CD4-positive, alpha-beta T cell treated with Interleukin-17A for 4 hours (primary cell): ENCODE measurements around the gene LGALS12.

Experiments
- DNase-seq: peaks from one replicate; pipeline ENCODE4 v3.0.0-alpha.2; 2020; ENCODE audit warnings: mixed read lengths

LGALS12 gene, protein sequence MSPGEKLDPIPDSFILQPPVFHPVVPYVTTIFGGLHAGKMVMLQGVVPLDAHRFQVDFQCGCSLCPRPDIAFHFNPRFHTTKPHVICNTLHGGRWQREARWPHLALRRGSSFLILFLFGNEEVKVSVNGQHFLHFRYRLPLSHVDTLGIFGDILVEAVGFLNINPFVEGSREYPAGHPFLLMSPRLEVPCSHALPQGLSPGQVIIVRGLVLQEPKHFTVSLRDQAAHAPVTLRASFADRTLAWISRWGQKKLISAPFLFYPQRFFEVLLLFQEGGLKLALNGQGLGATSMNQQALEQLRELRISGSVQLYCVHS

DNA sequence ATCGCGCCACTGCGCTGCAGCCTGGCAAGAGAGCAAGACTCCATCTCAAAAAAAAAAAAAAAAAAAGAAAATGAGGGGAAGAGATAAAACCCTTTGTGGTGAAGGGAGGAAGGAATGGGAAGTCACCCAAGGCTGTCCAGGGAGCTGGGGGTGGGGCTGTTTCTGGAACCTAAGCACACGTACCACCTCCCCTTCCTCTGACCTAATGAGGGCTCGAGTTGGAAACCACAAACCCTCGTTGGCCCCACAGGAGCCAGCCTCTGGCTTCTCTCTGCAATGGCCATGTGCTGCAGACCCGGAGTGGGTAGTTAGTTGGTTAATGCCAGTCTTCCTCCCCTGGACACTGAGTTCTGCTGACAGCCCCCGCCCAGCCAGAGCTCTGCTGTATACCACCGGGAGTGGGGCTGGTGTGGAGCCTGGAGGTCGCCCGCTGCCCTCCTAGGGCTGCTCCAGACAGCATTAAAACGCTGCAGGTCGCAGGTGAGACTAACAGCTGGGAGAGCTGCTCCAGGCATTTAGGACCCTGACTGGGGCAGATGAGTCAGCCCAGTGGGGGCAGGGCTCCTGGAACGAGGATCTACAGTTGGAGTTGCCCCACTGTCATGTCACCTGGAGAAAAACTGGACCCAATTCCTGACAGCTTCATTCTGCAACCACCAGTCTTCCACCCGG lies at the start of gene LGALS12:
LGALS12 (plus strand) TSS at position 228 of the 672 bp plus-strand sequence; CDS start at position 603, 375 bp downstream.
- DNase-seq = no peak

DNA sequence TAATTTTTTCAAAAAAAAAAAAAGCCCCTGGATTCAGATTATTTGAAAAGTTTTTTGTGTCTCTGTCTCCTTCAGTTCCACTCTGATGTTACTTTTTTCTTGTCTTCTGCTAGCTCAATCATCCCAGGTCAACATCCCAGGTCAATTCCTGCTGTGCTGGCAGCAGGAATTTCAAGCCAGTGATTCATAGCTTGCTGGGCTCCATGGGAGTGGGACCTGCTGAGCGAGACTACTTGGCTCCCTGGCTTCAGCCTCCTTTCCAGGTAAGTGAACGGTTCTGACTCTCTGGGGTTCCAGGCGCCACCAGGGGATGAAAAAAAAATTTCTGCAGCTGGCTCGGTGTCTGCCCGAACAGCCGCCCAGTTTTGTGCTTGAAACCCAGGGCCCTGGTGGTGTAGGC lies 46.3 kb upstream of the LGALS12 start:
- no peak for DNase-seq

DNA sequence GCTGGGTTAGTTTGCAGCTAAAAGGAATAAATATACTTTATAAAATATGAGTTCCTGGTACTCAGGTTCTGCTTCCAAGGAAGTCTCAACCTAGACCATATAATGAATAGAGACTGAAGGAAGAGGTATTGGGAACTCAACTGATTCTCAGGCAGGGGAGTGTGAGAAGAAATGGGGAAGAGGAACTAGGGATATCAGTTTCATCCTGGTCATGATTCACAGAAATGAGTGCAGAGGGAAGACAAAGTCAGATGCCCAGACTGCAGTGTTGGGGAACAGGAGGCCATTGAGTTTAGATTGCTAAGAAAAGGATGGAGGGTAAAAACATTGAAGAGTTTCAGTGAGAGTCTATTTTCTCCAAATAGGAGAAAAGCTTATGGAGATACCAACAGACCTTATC lies 43.7 kb upstream of the LGALS12 start:
- no peak for DNase-seq

DNA sequence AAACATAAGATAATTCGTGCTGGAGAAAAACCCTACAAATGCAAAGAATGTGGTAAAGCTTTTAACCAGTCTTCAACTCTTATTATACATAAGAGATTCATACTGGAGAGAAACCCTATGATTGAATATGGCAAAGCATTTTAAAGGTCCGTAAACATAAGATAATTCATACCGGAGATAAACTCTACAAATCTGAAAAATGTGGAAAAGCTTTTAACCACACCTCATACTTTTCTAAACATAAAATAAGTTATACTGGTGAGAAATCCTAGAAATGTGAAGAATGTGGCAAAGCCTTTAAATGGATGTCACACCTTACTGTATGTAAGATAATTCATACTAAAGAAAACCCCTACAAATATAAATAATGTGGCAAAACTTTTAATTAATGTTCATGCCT lies 35.6 kb upstream of the LGALS12 start:
- DNase-seq = no peak

DNA sequence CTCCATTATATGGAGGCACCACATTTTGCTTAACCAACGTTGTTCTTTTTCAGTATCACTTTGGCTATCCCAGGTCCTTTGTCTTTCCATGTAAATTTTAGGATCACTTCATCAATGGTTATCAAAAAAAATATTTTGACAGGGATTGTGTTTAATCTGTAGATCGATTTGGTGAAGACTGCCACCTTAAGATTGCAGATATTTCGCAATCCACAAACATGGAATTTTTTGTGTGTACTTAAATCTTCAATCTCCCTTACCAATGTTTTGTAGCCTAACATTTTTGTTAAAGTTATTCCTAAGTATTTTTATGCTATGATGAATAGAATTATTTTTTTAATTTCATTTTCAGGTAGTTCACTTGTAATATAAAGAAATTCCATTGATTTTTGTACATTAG lies 33.5 kb upstream of the LGALS12 start:
- no peak for DNase-seq

DNA sequence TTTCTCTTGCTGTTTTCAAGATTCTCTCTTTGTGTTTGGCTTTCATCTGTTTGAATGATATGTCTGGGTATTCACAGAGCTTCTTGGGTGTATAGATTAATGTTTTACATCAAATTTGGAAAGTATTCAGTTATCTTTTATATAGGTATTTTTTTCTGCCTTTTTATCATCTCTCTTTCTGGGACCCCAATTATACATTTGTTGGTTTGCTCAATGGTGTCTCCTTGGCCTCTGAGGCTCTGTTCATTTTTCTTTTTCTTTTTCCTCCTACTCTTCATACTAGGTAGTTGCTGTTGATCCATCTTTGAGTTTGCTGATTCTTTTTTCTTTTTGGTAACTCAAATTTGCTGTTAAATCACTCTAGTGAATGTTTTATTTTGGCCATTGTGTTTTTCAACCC lies 29.3 kb upstream of the LGALS12 start:
- no peak for DNase-seq

DNA sequence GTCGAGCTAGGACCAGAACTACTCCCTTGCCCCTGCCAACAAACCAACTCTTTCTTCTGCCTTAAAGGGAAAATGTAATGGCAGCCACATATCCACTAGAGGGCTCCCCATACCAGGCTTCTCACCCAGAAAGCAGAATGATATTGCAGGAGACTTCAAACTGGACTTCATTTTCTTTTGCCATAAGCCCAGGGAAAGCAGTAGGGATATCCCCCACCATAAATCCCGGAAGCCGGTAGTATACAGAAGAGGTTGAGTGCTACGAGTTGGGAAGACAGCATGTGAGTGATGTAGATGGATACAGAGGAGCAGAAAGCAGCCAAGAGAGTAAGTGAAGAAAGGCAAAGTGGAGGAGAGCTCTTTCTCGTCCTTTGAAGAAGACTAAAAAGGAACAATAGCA lies 27.0 kb upstream of the LGALS12 start:
- DNase-seq = peak; percentile 67

DNA sequence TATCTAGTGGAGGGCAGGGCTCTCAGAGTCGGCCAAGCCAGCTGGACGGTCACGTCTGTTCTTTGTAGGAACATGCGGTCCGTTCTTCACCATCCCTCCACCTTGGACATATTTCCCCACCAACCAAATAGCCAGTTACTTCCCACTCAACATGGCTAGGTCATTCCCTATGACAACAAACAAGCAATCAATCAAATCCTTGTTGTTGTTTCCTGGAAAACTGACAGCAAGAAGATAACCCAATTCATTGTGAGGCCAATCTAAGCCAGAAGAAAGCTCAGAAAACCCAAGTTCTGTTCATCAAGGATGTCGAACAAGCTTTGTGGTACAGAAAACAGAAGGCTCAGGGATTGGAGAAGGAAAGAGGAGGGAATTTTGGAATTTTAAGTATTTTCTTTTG lies 25.8 kb upstream of the LGALS12 start:
- DNase-seq = no peak

DNA sequence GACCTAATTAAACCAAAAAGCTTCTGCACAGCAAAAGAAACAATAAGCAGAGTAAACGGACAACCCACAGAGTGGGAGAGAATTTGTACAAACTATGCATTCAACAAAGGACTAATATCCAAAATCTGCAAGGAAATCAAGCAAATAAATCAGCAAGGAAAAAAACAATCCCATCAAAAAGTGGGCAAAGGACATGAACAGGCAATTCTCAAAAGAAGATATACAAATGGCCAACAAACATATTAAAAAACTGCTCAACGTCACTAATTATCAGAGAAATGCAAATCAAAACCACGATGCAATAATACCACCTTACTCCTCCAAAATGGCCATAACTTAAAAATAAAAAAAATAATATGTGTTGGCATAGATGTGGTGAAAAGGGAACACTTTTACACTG lies 20.1 kb upstream of the LGALS12 start:
- no peak for DNase-seq

DNA sequence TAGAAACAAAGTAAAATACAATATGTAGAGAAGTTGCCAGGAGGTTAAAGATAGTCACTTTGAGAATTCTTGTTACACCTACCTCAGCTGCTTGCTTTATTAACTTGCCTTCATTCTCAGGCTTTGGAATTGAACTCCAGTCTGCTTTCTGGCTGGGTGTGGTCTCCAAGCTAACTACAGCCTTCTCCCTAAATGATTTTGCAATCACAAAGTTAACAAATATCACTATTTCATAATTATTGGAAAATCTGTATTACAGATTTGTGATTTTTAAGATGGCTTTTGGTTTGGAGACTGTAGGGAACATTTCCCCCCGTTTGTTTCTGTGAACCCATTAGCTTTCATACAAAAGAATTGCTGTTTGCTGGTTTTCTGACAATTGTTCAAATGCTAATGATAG lies 17.1 kb upstream of the LGALS12 start:
- no peak for DNase-seq

DNA sequence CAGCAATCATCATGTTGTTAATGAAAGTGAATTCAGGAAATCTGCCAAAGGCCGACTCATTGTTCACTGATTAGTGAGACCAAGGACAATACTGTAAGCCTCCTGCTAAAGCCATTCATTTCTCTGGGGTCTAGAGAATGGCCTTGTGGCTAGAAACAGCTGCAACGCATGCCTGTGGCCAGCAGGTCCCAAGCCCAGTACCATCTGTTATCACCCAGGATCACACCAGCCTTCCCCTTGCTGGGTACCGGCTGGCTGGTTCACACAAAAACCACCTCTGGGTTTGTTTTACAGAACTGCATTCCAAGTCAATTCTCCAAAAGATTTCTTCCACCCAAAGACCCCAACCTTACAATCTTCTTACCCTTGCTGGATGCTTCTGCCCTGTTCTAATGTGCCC lies 16.0 kb upstream of the LGALS12 start:
- no peak for DNase-seq

DNA sequence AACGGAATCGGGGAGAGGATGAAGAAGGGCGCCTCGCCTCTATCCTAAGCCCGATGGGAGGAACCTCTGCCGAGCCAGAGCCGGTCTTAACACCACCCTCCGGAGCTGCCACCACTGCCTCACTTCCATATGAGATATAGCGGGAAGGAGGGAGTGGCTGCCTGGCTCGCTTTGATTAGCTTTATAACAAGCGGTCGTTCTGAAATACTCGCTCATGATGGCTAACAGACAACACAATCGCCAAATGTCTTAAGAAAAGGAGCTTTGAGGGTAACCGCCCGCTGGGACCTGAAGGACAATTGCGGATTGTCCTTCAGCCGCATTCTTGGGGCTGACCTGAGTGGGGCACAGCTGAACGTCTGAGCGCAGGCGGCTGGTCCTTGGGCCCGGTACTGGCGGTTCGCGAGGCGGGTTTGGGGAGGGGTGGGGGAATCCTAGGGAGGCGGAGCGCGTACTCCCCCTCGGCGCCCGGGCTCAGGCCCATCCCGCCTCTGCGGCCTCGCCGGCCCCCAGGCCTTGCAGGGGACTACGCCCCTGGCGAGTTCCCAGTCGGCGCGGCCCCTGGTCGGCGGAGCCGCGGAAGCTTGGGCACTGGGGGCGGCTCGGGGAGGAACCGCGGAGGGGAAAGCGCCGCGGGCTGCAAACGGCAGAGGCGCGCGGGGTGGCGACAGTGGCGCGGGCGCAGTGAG lies 15.2 kb upstream of the LGALS12 start, which contains the start of gene PLAAT5:
PLAAT5 (minus strand) TSS at position 617 of the 689 bp plus-strand sequence; CDS start at position 484, 133 bp downstream.
- peak; percentile 43 for DNase-seq

DNA sequence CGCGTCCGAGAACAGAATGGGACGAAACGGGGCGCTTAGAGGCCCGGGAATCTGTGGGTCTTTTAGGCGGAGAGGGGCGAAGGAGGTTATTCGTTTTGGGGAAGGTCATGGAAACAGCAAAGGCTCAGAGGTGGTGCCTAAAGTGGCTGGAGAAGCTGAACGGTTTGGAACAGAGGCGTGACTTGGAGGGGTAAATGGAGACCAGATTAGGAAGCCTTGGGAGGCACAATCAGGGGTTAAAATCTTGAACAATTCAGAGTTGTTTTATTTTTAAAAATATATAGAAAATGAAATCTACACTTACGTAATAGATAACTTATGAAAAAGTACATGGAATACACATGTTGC lies 14.7 kb upstream of the LGALS12 start:
- no peak for DNase-seq

DNA sequence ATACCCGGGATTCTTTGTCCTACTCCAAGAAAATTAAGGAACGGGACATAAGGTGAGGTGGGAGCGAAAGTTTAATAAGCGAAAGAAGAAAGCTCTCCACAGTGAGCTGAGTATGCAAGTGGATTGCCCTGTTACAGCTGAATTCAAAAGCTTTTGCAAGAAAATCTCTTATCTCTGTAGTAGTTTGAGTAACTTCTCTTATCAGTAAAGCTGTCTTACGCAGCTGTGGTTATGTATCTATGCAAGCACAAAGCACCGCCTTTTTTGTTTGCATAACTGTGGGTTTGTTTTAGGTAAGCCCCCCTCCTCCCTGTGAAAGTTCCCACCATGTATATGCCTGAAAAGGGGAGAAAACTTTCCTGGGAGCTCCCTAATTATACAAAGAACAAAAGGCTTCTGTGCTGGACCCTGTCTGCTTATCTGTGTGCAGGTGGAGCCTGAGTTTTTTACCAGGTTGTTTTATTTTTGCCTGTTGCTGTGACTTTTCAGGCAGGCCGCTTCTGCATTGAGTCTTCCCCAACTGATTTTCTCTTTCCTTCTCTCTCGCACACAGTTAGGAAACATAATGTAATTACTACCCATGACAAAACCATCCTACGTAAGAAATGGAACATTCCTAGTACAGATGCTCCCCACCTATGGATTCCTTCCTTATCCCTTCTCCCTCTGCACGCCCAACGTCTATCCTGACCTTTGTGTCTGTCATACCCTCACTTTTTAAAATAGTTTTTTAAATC lies 14.1 kb upstream of the LGALS12 start:
- no peak for DNase-seq

DNA sequence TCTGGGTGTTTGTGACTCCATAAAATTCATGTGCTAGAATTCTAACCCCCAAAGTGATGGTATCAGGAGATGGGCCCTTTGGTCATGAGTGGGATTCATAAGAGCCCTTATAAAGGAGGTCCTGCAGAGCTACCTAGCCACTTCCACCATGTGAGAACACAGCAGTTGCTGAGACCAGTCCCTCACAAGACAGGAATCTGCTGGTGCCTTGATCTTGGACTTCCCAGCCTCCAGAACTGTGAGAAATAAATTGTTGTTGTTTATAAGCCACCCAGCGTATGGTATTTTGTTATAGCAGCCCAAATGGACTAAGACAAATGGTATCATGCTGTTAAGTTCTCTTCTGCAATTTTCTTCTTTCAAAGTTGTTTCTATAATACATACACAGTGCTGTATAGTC lies 13.4 kb upstream of the LGALS12 start:
- no peak for DNase-seq

DNA sequence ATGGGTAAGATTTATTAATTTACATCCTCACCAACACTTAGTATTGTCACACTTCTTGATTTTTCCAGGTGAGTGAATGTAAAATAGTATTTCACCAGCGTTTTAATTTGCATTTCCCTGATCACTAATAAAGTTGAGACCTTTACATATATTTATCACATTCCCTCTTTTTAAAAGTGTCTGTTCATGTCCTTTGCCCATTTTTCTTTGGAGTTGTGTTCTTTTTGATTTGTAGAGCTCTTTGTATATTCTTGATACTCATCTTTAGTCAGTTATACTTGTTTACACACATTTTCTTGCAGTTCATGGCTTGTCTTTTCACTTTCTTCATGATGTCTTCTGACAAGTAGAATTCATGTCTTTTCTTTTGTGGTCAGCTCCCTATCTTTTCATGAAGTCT lies 12.8 kb upstream of the LGALS12 start:
- DNase-seq = no peak

DNA sequence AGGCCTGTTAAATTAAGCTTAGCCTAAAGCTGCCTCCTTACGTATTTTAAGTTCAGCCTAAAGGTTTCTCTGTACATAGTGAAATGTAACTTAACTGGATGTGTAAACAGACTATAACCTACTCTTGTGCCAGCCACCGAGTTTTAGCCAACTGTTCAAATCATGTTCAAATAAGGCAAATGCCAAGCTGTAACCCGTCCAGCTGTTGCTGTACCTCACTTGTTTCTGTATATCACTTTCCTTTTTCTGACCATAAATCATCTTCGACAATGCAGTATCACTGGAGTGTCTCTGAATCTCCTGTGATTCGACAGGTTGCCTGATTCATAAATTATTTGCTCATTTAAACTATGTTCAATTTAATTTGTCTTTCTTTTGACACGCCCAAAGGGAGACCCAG lies 10.9 kb upstream of the LGALS12 start:
- DNase-seq = no peak

DNA sequence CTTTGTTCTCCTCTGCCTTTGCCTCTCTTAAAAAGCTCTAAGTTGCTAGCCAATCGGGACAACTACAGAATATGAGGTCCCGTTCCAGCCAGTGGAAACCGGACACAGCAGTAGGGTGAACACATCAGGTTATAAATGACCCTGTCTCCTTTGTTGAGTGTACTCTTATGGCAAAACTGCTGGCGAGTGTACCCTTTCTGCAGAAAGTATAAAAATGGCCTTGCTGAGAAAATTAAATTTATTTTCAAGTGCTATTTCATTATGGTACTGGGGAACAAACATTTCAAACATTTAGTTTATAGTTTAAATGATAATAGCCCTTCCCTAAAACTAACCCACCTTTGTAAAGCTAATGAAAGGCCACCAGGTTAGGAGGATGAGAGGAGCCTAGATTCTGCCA lies 6.0 kb upstream of the LGALS12 start:
- DNase-seq = no peak

DNA sequence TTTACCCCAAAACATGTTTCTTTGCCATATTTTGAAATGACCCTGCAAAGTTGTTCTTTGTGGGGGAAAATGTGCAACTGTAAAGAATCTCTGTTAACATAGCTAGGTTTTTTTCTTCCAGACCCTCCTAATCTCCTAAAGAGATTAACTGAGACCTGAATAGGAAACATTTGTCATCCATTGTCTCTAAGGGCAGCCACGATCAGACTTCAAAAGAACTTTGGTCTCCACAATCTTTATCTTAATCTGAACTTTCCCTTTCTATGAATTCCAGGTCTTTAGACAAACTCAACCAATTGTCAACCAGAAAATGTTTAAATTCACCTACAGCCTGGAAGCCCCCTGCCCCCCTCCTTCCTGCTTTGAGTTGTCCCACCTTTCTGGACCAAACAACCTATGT lies 4.6 kb upstream of the LGALS12 start:
- DNase-seq = no peak

DNA sequence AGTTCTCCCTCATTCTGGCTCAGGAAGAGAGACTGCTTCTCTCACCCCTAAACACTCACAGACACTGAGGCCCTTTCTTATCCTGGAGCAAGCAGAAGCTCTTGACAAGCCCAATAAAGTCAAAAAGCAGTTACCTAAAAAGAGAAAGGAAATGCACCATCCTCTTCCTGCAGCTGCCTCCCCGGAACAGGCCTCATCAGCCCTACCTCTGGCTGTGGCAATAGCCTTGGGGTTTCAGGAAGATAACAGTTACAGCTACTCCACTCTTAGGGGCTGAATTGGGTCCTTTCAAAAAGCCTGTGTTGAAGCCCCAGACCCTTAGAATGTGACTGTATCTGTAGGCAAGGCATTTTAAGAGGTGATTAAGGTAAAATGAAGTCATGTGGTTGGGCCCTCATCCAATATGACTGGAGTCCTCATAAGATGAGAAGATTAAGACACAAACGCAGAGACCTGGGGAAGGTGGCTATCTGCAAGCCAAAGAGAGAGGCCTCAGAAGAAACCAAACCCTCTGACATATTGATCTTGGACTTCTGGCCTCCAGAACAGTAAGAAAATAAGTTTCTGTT lies 3.5 kb upstream of the LGALS12 start:
- DNase-seq = peak; percentile 17

DNA sequence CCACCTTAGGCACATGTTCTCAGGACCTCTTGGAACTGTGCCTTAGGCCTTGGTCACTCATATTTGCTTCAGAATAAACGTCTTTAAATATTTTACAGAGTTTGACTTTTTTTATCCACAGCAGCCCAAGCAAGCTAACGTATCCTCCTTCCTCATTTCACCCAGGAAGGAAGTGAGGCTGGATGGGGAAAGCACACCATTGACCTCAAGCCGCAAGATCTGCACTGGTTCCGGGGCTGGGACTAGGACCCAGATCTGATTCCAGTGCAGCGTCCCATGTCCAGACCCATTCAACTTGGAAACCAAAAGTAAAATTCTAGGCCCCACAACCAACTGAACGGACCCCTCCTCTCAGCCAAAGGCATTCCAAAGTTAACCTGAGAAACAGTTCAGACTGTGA lies 2.4 kb upstream of the LGALS12 start:
- no peak for DNase-seq

DNA sequence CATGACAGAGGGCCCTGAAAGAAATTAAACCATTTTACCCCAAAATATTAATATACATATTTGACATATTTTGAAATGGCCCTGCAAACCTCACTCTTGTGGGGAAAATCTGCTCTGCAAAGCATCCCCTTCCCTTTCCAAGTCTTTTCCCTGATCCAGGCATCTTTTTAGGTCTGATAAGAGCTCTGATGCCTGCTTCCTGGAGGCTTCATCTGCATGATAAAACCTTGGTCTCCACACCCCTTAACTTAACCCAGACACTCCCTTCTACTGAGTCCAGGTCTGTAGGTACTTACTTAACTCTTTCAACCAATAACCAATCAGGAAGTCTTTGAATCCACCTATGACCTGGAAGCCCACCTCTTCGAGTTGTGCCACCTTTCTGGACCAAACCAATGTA lies 1.8 kb upstream of the LGALS12 start:
- DNase-seq = no peak

DNA sequence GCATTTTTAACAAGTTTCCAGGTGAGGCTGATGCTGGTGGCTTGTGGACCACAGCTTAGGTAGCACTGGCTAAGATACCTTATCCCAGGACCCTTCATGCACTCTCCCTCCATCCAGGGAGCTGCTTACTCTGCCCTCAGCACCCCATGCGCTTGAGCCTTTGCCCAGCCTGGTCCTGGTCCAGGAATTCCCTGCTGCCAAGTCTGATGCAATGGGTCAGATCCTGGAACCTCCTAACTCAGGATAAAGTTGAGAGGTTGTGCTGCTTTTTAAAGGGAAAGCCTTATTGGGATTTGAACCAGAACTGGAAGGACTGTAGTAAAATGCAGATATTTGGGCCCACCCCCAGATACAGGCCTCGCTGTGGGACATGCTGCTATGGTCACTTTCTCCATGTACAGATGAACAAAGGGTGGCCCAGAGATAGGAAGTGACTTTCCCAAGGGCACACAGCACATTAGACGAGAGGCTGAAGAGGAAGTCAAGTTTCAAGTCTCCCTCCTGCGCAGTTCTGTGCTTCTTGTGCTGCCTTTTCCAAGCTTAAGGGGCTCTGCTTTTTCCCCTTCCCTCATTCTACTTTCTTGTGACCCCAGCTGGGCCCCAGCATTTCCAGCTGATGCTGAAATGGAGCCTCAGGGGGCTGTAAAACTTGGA lies 824 bp upstream of the LGALS12 start:
- DNase-seq = no peak
